Stimulated activated CD4-positive, alpha-beta T cell treated with anti-CD3 and anti-CD28 coated beads, Interleukin-1b, Interleukin-23, amount 100 ng/mL, for 24 hours (primary cell): ENCODE data around the gene LIFR.

Experiments used
- DNase-seq, 4 experiments: peaks; one replicate each; pipeline ENCODE4 v3.0.0-alpha.2; 2020; ENCODE audit warnings: low read depth in 4 of 4, low spot score in 1 of 4

Gene LIFR

GRCh38 chr5:38551030-38552017, 5.1 kb downstream of the LIFR start:
- DNase-seq, result no peak

DNA sequence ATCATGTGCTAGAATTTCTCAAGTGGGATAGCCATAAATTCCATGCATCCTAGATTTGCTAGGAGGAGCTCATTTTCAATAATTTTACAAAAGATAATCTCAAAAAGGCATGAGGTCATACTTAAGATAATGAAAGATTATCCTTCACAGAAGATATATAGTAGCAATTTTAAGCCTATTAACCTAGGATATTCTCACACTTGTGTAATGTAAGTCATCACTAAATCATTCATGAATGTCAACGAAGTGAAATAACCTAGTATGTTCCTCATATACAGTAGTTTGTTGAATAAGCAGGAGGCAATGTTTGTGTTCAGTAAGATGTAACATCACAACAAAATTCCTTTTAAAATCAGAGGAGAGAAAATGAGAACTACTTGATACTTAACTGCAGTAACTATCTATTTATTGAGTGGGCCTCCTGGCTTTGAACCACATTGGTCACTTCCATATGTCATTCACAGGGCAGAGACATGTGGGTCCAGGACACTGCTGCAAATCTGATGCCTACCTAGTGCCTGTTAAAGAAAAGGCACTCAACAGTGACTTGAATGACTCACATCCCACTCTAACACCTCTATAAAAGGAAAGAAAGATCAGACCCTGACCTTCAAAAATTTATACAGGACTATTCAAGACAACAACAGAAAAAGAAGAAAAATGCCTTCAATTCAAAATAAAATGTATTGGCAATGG, 8.2 kb downstream of the LIFR start:
- no peak for DNase-seq

DNA sequence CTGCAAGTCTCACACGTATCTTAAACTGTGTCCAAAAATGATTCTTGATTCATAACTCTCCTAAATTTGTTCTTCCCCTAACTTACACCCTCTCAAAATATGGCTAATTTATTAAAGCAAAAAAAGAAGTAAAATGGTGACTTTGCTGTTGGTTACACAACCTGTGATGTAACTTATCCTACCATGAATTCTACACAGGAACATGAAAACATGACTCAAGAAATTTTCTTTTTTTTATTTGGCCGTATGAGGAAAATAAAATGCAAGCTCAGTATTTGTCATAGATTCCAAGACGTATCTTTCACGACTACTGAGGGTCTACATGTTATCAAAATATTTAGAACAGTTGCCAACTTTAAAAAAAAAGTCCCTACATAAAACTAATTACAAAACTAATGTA, 9.2 kb downstream of the LIFR start:
- DNase-seq, result no peak

DNA sequence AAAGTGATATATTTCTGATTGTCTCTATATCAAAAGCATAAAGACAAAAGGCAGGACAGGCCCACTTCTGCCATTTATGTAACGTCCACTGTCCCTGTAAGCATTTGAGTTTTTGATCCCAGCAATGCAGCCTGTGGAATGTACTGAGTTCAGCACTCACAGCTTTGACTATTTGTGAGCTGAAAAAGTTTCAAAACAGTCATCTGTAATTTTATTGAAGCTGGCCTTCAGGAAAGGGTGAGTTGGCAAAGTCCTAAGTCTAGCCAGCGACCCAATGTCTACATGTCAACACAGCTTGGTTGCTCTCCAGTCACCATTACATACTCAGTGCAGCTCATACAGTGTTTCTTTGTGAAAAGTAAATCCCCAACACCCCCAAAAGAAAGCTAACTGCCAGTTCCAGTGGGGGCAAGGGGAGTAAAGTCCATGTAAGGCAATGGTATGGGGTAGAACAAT, 9.7 kb downstream of the LIFR start:
- DNase-seq, result no peak

GRCh38 chr5:38543886-38544285, 12.6 kb downstream of the LIFR start:
- no peak for DNase-seq

GRCh38 chr5:38543074-38543473, 13.4 kb downstream of the LIFR start:
- DNase-seq, result no peak

GRCh38 chr5:38541174-38541725, 15.2 kb downstream of the LIFR start:
- DNase-seq, result no peak

GRCh38 chr5:38540314-38540713, 16.1 kb downstream of the LIFR start:
- DNase-seq, result no peak

- DNase-seq, result no peak
Measured at GRCh38 chr5:38538161-38538560, 18.3 kb downstream of the LIFR start.

DNA sequence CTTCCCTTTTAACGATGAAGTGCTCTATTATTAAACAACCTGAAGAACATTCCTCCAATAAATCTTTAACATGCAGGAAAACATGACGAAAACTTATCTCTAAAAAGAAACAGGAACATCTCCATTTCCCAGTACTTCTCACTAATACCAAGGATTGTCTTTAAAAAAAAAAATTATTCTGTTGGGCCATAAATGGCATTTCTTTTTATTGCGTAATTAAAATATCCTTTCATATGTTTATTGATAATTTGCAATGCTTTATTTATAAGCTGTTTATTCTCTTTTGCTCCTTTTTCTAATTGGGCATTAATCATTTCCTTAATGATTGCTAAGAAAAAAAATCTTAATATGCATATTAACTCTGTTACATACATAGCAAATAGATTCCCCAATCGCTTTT, 18.9 kb downstream of the LIFR start:
- DNase-seq, result no peak

DNA sequence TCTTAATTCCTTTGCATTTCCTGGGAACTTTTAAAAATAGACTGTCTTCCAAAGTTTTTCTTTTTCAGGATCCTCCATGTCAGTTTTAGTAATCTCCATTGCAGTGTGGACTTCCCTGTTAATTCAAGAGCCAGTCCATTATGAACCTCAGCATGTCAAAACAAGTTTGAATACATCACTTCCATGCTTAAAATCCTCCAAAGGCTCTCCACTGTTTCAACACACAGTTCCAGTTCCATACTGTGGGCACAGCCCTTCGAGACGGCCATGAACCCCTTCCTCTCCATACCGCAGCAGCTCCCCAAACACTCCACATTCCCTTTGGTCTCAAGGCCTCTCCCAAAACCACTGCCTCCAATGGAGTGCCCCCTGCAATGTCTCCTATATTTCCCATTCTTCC, 19.5 kb downstream of the LIFR start:
- DNase-seq, result no peak

DNA sequence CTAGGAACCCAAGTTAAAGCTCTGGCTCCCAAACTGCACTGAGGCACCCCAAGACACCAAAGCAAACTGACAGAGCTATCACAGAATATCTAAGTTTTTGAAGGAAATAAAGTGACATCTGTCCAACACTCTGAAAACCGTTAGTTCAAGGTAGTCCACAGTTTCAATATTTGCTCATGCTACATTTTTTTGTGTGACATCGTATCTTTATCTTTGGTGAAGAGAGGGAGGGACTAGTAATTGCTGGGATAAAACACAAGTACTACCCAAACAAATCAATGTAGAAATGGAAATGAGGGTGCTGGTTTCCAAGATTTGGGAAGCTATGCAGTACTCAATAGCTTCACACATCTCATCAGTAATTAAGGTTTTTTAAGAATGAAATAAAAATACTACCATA, 20.6 kb downstream of the LIFR start:
- DNase-seq, result no peak

DNA sequence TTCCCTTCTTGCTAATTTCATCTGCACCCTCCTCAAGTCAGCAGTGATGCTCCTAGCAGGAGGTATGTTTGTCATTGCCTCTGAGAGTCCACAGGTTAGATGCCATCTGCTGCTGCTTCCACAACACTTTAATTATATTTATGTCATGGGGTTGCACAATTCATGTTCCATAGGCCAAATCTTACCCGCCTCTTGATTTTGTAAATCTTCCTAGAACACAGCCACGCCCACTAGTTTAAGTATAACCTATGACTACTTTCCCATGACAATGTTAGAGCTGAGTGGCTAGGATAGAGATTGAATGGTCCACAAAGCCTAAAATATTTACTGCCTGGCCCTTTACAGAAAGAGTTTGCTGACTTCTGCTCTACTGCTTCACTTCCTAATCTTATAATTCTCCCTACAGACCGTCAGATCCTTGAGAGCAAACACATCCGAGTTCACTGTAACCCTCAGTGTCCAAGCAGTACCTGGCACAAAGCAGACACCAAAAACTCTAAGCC, 21.1 kb downstream of the LIFR start:
- no peak for DNase-seq

GRCh38 chr5:38534156-38534453, 22.3 kb downstream of the LIFR start:
- DNase-seq, result no peak

DNA sequence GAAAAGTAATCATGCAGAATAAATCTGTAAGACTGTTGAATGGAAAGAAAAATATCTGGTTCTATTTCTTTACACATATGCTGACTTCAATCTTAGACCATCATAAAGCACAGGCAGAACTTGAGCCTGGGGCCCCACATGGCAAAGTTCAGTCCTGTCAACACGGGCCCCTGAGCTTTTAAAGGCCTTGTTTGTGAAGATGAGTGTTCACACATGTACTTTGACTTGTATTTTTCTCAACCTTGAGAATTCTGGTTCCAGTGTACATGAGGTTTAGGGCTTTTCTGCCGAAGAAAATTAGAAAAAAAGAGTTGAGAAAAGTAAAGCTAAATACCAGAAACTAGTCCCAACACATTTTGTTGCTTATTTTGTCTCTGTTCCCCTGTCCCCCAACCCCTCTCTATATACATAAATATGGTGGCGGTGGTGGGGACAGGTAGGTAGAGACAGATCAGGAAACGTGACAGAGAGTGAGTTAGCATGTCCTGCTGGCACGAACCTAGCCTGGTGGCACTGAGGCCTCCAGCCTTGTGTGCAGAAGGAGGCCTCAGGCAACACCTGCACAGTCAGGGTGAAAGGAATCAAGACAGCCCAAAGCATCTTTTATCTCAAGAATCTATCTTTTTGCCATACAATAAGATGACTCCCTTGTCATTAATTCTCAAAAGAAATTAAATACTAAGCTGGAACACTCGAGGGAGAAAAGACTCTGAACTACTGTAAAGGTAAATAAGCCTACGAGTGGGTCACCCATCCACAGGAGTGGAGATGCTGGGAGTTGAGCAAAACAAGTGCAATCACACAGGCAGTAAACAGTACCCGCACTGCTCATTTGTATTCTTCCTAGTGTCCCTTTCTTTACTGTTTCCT, 22.9 kb downstream of the LIFR start:
- DNase-seq, result no peak

GRCh38 chr5:38532165-38532669, 24.2 kb downstream of the LIFR start:
- no peak for DNase-seq

- DNase-seq, result no peak
Measured at GRCh38 chr5:38531518-38531917, 24.9 kb downstream of the LIFR start.

- no peak for DNase-seq
Measured at GRCh38 chr5:38529955-38530646, 26.3 kb downstream of the LIFR start.

DNA sequence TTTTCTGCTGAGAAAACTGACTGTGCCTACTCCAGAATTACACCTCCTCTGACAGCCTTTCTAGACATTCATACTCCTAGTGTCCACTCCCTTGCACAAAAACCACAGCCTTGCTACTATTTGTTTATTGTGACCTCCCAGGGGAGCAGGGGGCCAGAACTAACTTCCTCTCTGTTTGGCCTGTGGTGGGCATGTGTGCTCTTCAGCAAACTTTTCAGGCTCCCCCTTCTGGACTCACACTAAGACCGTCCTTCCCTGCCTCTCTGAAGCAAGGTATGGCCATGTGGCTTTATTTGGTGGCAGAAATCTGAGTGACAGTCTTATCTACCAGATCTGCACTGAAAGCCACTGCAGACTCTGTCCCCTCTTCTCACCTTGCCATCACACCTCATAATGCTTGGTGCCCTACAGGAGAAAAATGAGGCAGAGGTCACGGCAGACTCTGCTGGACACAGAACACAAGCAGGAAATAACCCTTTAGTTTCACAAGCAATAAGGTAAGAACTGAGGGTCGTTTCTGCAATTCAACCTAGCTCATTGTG, 28.2 kb downstream of the LIFR start:
- no peak for DNase-seq

- no peak for DNase-seq
Measured at GRCh38 chr5:38527475-38527874, 29.0 kb downstream of the LIFR start.
